A172 (cell line): ENCODE measurements around the gene ELAVL4. TPM values are rescaled to one million over a fixed set of nuclear protein-coding genes. Genes with fewer than 3 reads are reported as not detected.

Experiments
- DNase-seq: peaks from one replicate; pipeline ENCODE4 v3.0.0-alpha.2; 2015; ENCODE audit warnings: low spot score
- total RNA-seq: library from RNA; depleted of rRNA; stranded (reverse); fragments of >200 nt; shearing (Covaris generic); gene quantifications from 2 replicates; pipeline ENCODE4 v1.2.3, GENCODE V29; 2014

ELAVL4 gene
- total RNA-seq, 1 experiment from 2014 or later, result not detected

DNA sequence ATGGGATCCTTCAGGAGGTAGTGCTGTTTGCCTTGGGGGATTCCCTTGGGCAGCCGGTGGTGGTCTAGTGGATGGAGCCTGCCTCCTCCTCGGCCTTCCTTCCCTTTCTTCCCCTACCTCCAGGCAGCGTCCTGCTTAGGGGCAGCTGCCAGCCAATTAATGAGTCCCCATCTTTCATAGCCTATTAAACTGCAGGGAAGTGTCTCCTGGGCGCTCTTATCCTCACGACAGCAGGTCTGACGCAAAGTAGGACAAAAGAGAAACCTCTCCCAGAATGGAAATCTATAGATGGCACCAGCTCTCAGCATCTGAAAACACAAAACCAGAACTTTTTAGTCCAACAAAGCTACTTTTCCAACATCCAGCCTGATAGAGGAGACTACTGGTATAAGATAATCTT, 69.3 kb downstream of the ELAVL4 start:
- DNase-seq, result no peak

DNA sequence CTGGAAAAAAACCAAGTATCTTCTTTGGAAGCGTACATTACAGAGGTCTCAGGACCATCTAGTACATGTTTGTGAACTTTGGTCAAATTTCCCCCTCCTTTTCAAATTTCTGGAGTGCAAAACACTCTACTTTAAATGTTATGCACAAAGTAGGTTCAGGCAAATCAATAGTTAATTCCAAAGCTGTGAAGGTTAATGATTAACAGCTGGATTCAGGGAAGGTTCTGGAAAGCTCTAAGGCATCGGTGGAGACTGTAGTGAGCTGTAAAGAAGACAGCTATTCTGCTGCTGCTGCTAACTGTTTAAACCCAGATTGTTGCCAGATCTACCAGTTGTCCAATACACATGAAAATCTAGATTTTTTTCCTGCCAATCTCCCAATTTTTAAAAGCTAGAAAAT, 70.9 kb downstream of the ELAVL4 start:
- DNase-seq, result no peak

DNA sequence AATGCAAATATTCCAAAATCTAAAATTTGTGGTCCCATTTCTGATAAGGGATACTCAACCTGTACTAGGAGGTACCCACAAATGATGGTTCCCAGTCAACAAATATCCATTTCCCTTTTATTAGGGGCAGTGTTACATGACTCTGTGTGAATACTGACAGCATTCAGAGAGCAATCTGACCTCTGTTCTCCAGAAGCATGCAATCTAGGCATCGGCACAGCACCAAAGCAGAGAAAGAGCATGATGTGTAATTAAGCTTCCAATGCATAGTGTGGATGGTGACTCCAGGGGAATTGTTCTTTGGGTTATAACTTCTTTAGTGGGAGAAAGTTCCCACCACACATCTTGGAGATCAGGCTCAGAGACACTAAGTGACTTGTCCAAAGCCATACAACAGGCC, 71.6 kb downstream of the ELAVL4 start:
- no peak for DNase-seq

DNA sequence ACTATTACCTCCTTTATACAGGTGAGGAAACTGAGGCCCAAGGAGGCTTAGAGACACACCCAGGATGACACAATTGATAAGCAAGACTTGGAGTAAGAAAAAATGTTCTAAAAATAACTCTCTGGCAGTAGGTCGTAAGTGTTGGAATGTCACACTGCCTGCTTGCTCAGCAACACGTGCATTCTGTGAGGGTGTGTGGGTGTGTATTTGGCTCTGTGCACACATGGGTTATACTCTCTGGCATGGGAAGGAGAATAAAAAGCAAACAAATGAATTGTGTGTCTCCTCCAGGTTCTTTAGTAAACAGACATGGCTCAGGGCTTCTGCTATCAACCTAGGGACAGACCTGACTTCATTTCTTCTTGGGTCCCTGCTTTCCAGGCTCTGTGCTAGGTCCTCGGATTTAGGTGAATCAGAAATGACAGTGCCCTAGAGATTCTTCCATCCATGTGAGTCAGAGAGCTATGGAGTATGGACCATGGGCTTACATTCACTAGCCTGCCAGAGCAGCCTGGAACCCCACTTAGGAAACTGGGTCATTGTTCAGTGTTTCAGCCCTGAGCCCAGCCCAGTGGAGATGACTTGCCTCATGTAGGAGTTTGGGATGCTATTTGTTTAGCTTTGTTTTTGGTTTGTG, 72.4 kb downstream of the ELAVL4 start:
- no peak for DNase-seq

DNA sequence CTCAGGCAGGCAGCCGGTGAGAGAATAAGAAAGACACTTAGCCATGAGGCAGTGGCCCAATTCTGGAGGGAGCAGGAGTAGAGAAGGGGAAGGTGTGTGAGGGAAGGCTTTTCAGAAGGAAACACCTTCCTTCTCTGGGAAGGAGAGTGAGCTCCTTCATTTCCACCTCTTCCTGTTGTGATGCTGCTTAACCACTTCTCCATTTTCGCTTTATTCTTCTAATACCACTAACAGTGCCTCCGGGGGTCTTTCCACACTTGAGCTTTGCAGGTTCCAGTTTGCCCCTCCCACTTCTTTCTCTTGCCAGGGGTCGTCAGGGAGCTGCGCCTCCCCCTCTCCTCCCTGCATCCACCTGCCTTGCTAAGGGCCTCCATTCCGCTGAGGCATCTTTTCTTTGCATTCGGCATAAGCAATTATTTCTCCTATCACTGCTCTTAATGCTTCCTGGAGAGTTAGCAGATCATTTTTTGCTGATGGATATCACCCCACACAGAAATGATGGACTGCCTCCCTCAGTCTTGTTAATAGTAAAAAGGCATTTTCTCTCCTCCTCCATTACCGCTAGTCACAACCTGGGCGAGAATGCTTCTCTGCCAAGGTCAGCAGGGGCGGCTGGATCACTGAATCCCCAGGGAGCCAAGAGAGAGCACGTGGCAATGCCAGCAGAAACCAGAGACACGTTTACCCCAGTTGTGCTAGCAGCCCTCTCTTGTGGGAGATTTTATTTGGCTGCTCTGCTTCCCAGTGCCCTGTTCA, 74.8 kb downstream of the ELAVL4 start:
- DNase-seq, result no peak

DNA sequence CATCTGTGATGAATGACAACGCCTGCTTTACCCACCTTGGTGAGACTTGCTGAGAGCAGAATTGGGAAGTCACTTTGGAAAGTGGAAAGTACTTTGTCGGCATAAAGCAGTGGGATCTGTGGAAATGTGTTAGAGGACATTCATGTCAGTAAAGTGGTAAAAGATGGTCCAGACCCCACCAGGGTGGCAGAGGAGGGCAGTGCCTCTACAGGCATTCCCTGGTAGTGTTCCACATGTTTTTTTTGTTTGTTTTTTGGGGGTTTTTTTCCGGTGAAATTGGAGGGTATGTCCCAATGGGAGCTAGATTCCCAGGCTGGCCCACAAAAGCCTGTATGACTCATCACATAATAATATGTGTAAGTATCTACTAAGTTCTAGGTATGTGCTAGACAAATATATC, 80.6 kb downstream of the ELAVL4 start:
- DNase-seq, result no peak

DNA sequence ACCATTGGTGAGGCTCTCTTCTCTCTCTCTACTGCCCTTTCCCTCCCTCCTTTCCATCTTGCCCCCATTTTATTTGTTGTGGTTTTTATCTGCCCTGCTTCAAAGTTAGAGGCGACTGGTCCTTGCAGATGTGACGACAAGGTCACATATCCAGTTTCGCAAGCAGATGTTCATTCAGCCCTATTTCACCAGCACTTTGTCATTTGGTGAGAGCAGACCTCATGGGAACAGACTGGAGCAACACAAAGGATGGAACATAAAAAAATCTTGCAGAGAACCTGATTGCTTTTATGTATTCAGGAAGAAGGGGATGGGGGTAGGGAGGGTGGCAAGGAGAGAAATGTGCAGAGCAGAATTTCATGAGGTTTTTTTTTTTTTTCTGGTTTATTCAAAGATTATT, 84.3 kb downstream of the ELAVL4 start:
- DNase-seq, result no peak

DNA sequence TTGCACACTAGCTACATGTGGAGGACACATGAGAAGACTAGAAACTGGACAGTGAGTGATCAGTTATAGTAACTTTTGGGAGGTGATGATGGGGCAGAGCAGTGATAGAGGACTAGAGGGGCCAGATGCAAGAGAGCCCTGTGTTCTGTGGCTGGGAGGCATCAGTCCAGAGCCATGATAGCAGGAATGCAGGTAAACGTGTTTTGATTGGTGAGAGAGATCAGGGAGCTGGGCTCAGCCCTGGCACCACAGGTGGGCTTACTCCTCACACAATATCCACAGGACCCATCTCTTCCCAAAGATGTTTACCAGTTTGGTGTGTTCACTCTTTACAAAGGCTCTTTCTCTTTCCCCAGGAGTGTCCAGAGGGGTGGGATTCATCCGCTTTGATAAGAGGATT, 86.5 kb downstream of the ELAVL4 start:
- DNase-seq, result no peak

DNA sequence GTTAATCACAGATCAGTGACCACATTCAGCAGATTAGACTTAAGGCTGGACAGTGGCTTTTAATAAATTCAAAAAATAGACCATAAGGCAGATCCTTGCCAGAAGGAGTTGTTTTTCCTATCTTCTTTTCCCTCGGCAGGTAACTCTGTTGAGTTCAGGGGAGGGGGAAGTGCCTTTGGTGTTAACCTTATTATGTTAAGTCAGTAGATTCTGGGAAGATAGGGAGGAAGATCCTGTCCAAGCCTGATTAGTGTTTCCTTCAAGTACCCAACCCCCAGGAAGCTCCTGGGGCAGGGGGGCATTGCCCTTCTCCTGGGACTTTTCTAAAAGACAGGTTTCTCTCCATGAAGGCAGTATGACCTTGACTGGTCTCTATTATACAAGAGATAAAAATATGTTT, 87.4 kb downstream of the ELAVL4 start:
- DNase-seq, result no peak

DNA sequence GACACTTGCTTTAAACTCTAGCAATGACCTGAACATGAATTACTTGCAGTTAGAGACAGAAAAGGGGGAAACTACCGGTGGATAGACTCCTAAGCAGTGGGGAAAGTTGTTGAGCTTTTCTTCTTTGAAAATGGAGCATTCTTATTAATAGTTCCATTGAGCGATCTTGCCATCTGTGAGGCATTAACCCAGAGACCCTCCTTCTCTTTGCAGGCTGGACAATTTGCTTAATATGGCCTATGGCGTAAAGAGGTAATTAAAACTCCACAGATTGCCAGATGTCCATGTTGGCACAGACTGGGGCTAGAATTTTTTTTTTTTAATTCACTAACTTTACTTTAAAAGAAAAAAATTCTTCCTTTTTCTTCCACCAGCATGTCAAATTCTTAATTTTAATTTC, 88.5 kb downstream of the ELAVL4 start:
- no peak for DNase-seq

DNA sequence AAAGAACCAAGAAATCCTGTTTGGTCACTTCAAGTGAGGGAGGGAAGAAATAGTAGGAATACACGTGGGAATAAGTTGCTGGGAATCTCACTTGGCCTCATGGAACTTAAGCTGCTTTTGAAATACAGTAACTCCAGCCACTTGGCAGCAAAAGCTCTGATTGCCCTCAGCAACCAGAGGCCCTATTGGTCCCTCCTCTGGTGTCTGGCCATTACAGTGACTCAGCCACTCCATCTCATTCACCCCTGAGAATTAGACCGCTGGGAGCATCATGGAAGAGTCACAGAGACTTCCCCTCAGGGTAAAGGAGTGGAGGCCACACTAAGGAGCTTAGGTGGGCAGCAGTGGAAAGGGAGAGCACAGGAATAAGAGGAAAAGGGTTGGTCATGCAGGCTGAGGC, 99.6 kb downstream of the ELAVL4 start:
- no peak for DNase-seq

DNA sequence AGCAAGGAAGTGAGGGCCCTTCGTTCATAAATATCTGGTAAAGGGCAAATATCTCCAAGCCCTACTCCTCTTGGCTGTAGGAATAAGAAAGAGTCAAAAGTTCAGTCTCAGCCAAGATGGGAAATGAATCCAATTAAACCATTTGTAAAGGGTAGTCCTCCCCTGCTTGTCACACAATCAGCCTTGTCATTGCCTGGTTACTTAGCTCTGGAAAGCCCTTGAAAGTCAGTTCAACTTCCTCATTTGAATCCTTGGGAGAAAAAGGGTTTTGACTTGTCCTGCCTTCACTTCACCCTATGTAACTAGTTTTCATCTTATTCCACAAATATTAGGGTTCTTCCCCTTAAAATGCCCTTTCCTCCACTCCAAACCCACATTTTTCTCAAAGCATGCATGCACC, 100.0 kb downstream of the ELAVL4 start:
- no peak for DNase-seq

DNA sequence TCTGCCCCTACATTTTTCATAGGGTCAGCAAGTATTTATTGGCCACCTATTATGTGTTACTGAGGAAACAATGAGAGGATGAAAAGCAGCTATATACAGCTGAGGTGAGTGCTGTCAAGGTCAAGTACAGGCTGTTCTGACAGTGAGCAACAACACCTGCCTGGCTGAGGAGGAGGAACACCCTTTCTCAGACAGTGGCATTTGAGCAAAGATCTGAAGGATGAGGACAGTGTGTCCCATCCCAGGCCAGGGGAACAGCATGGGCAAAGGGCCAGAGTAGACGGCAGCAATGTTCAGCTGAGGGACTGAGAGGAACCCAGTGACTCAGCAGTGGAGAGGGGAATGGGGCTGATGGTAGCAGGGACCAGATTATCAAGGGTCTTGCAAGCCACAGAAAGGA, 101.0 kb downstream of the ELAVL4 start:
- no peak for DNase-seq

DNA sequence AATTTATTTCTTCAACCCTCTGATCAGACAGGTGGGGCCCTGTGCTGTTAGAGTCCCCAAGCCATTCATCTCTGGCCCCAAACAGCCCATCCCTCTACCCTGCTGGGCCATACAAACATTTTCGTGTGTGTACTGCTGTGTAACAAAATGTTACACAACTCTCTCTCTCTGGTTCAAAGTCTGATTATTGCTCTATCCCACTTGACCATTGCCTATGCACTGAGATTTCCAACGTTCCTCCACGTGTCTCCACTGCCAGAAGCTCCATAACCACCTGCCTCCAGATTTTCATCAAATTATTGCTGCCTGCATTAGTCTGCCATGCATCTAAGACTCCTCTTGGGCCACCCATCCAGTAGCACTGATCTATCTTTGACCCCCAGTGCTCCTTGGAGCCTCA, 104.8 kb downstream of the ELAVL4 start:
- DNase-seq, result no peak

DNA sequence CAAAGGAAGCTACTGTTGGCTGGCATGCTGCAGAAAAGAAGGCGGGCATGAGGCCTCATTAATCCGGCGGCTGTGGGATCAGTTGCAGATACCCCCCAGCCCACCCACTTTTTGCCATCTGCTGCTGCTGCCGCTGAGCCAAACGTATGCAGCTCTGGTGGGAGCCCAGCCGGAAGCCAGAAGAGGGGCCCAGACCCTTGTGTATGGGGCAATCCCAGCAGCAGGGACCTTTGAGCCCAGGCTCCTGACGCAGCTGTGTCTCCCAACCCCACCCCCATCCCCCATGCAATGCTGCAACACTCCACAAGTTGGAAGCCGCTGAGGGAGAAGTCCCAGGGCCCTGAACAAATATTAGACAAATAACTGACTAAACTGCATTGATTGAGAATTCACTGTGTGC, 106.0 kb downstream of the ELAVL4 start:
- DNase-seq, result no peak

DNA sequence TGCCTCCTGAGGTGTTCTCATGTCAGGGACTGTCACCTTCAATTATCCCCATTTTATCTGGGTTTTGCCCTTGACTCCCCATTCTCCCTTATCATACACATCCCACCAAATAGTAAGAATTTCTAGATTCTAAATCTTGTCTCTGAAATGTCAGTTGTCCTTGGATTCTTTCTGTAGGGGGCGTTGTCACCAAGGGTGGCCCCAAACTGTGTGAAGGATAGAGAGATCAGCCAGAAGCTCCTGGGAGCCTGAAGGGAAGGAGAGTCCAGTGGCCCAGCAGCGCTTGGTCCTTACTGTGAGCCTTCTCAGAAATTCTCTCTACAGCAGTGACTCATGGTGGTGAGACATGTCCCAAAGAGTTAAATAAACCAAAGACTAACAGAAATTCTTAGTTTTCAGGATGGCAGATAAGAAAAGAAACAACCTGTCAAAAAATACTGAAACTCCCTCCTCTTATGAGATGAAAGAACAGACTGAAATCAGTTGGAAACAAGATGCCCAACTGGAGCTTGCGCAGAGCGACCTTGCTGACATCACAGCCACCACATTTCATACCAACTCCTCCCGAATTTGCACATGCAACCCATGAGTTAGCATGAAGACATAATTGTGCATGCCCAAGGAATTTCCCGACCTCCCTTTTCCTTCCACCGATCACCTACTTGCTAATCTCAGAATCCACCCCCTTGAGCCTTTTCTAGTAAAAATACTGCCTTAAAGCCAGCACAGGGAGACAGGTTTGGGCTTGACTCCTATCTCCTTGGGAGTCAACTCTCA, 109.8 kb downstream of the ELAVL4 start:
- DNase-seq, result no peak

DNA sequence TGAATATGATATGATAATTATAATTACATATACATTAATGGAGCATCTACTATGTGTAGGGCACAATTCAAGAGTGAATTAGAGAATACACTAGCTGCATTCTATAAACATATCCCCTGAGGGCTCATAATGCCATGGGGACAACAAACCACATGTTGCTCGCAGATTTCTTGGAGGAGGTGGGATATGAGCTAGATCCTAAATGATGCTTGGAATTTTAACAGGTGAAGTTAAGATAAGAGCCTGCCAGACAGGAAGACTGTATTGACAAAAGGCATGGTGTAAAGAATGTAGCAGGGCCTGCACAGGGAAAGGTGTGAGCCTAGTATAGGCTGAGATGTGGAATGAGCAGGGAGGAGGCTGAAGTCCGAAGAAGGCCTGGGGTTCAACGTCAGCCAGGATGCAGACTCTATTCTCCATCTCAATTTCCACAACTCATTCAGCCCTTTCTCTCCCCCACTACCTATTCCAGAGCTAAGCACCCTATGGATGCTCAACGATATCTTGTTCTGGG, 120.2 kb downstream of the ELAVL4 start:
- no peak for DNase-seq

DNA sequence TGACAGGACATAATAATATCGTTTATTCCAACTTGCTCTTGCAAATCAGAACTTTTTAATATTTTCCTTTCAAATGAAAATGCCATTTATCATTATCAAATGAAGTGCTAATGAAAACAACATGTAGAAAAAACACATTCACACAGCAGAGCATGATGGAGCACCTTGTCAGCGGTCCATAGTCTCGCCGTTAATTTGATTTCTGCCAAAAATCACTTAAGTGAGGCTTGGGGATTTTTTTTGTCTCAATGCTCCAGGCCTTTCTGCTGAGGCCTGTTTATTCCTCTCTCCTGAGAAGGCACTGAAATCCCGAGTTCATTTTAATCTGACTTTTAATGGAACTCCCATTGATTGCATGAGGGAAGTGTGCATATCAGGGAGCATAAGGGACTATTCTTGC, 122.5 kb downstream of the ELAVL4 start:
- no peak for DNase-seq

DNA sequence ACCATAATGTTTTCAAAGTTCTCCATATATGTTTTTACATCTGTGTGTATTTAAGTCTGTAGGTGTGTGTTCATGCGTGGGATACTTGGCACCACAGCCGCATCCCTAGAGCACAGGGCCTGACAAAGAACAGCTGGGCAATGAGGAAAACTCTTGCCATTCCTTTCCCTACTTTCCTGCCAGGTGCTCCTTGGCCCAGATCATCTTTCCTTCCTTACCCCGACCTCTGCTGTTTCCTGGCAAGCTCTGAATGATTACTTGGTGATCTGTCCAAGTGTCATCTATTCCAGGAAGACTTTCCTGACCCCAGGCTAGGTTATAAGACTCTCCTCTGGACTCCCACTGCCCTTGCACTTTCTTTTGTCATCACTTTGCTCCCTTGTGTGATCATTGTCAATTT, 123.6 kb downstream of the ELAVL4 start:
- DNase-seq, result no peak

DNA sequence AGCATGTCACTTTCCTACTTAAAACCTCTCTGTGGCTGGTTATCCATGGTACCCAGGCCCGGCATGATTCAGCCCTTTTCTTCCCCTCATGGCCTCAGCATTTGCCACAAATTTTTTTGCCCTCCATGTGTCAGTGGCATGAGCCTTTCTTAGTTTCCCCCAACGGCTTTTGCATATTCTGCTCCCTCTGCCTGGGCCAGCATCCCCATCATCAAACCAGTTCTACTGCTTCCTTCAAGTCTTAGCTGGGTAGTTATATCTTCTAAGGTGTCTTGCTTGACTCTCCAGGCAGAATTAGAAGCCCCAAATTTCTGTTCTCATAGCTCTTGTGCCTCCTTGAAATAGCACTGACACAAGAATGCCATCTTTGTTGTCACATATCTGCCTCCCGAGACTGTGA, 127.9 kb downstream of the ELAVL4 start:
- no peak for DNase-seq

DNA sequence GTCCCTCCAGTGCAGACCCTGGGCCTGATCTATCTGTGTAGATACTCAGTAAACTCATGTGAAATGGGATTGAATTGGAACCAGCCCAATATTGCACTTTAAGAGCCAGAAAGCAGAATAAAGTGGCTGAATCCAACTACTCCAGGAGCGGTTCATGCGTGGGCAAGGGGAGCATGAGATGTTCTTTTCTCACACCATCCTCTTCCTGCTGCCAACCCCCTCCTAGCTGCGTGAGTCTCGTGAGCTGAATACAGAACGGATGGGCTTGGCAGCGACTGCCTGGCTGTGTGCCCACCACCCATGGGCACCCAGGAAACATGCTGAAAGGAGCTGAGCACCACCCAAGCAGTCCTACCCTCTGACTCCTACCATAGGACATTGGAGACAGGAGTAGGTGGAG, 128.3 kb downstream of the ELAVL4 start:
- no peak for DNase-seq

DNA sequence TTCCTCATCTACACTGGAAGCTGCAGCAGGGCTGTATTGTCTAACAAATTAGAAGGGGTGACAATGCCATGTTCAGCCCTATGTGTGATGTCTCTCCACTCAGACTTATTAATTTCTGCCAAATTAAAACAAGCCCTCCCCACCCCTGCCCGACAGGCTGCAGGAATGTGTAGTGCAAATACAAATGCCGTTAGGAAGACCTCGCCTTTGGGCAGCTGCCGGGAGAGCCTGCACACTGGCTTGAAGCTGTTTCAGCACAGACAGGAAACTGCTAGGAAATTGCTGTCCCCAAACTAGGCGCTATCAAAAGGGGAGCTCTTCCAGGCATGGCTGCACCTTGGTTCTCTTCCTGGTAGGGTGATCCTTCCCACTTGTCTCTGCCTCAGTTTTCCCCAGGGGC, 135.2 kb downstream of the ELAVL4 start:
- DNase-seq, result no peak

DNA sequence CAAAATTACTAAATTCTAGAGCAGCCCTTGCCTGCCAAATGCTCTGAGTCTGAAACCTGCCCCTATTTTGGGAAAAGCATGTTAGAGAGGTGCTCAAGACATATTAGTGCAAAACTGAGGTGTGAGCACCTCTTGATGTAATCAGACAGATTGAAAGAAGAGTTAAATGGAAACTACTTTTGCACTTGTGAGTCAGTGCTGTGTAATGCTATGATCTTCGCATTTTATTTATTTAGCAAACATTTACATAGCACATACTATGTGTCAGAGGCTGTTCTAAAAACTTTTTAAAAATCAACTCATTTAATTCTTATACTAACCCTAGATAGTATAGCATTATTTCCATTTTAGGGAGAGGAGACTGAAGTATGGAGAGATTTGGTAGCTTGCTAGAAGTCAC, 138.1 kb downstream of the ELAVL4 start:
- no peak for DNase-seq
